ENCODE data around the gene PDE8B.

The PDE8B gene

GRCh38 chr5:77329664-77330430, 119.4 kb downstream of the PDE8B start:
- H3K9me3 ChIP-seq (ENCODE audit: low read length), result no peaks in the 10 kb centered on the region
- H4K20me1 ChIP-seq (ENCODE audit: insufficient read depth, low read length), result no peaks in the 10 kb centered on the region
- no peaks in the 10 kb centered on the region for H3K9me2 ChIP-seq (ENCODE audit: low read depth, low read length)
- 0 out of 2 replicates have a peak, but pooled peaks cover 5% of the 10 kb centered on the region for H3K27me3 ChIP-seq (ENCODE audit: insufficient read depth, low read length)
- H3K27ac ChIP-seq (ENCODE audit: low read depth, low read length, poor library complexity, severe bottlenecking), result no peak overlapping the region
- no peaks in the 10 kb centered on the region for H3K36me3 ChIP-seq (ENCODE audit: insufficient read depth, low read length)
- no peak overlapping the region for H2AFZ ChIP-seq (ENCODE audit: low read length)
- TF ChIP-seq CTCF (IDR thresholded peaks at IDR 0.05; ENCODE audit: low read length) (no peak), EZH2 (IDR thresholded peaks at IDR 0.05; ENCODE audit: borderline replicate concordance, low read length) (no peak)
- H3K79me2 ChIP-seq (ENCODE audit: insufficient read depth, low read length), result no peaks in the 10 kb centered on the region
- no peak overlapping the region for H3K4me3 ChIP-seq (ENCODE audit: low read depth, low read length, poor library complexity, severe bottlenecking)
- no peaks in the 10 kb centered on the region for H3F3A ChIP-seq (ENCODE audit: insufficient read depth, low read length)
- H3K4me1 ChIP-seq (ENCODE audit: insufficient read depth, low read length, severe bottlenecking), result no peaks in the 10 kb centered on the region
- H3K9ac ChIP-seq (ENCODE audit: low read length), result no peak overlapping the region
- H3K4me2 ChIP-seq (ENCODE audit: low read length), result no peak overlapping the region

- H3K9me2 ChIP-seq (ENCODE audit: low read depth, low read length), result no peaks in the 10 kb centered on the region
- 0 out of 2 replicates have a peak, but pooled peaks cover 5% of the 10 kb centered on the region for H3K27me3 ChIP-seq (ENCODE audit: insufficient read depth, low read length)
- H3K4me3 ChIP-seq (ENCODE audit: low read depth, low read length, poor library complexity, severe bottlenecking), result no peak overlapping the region
- H4K20me1 ChIP-seq (ENCODE audit: insufficient read depth, low read length), result no peaks in the 10 kb centered on the region
- no peaks in the 10 kb centered on the region for H3K4me1 ChIP-seq (ENCODE audit: insufficient read depth, low read length, severe bottlenecking)
- H3K9ac ChIP-seq (ENCODE audit: low read length), result no peak overlapping the region
- no peaks in the 10 kb centered on the region for H3K9me3 ChIP-seq (ENCODE audit: low read length)
- no peak for TF ChIP-seq CTCF (IDR thresholded peaks at IDR 0.05; ENCODE audit: low read length)
- TF ChIP-seq EZH2 (IDR thresholded peaks at IDR 0.05; ENCODE audit: borderline replicate concordance, low read length), result no peak
- no peaks in the 10 kb centered on the region for H3K36me3 ChIP-seq (ENCODE audit: insufficient read depth, low read length)
- H3K27ac ChIP-seq (ENCODE audit: low read depth, low read length, poor library complexity, severe bottlenecking), result no peak overlapping the region
- no peaks in the 10 kb centered on the region for H3K79me2 ChIP-seq (ENCODE audit: insufficient read depth, low read length)
- H3K4me2 ChIP-seq (ENCODE audit: low read length), result no peak overlapping the region
- no peak overlapping the region for H2AFZ ChIP-seq (ENCODE audit: low read length)
- H3F3A ChIP-seq (ENCODE audit: insufficient read depth, low read length), result no peaks in the 10 kb centered on the region
Measured at GRCh38 chr5:77333036-77333435, 122.6 kb downstream of the PDE8B start.

GRCh38 chr5:77333451-77334123, 123.1 kb downstream of the PDE8B start:
- Histone ChIP-seq H3K4me2 (ENCODE audit: low read length) (no peak overlapping the region), H3K27me3 (ENCODE audit: insufficient read depth, low read length) (0 out of 2 replicates have a peak, but pooled peaks cover 5% of the 10 kb centered on the region), H3K27ac (ENCODE audit: low read depth, low read length, poor library complexity, severe bottlenecking) (no peak overlapping the region), H4K20me1 (ENCODE audit: insufficient read depth, low read length) (no peaks in the 10 kb centered on the region), H3K9me2 (ENCODE audit: low read depth, low read length) (no peaks in the 10 kb centered on the region), H3K4me1 (ENCODE audit: insufficient read depth, low read length, severe bottlenecking) (no peaks in the 10 kb centered on the region), H3K4me3 (ENCODE audit: low read depth, low read length, poor library complexity, severe bottlenecking) (no peak overlapping the region), H3K9me3 (ENCODE audit: low read length) (no peaks in the 10 kb centered on the region), H3K79me2 (ENCODE audit: insufficient read depth, low read length) (no peaks in the 10 kb centered on the region), H3F3A (ENCODE audit: insufficient read depth, low read length) (no peaks in the 10 kb centered on the region), H3K36me3 (ENCODE audit: insufficient read depth, low read length) (no peaks in the 10 kb centered on the region), H2AFZ (ENCODE audit: low read length) (no peak overlapping the region), H3K9ac (ENCODE audit: low read length) (no peak overlapping the region)
- TF ChIP-seq CTCF (IDR thresholded peaks at IDR 0.05; ENCODE audit: low read length), result no peak
- no peak for TF ChIP-seq EZH2 (IDR thresholded peaks at IDR 0.05; ENCODE audit: borderline replicate concordance, low read length)
